ENCODE data around the gene TBC1D1. TPM values are rescaled to one million over a fixed set of nuclear protein-coding genes. Genes with fewer than 3 reads are reported as not detected.

Gene TBC1D1
- total RNA-seq, 1 donor from 2014 or later, result 92.7 TPM

- no peak for TF ChIP-seq CTCF (IDR thresholded peaks at IDR 0.05)
- Mint-ChIP-seq H3K27ac (ENCODE audit: unreplicated experiment) (no peak overlapping the region), H3K4me3 (ENCODE audit: unreplicated experiment) (no peak overlapping the region), H3K27me3 (ENCODE audit: low read depth) (no peaks in the 10 kb centered on the region), H3K9me3 (ENCODE audit: low read depth) (no peaks in the 10 kb centered on the region), H3K4me1 (ENCODE audit: low read depth) (peaks cover 51% of the 10 kb centered on the region), H3K36me3 (ENCODE audit: low read depth) (peaks cover 28% of the 10 kb centered on the region)
- no peak for DNase-seq (ENCODE audit: low spot score)
Measured at GRCh38 chr4:38129460-38130227, 238.8 kb downstream of the TBC1D1 start.

- Mint-ChIP-seq H3K4me3 (ENCODE audit: unreplicated experiment) (no peak overlapping the region), H3K9me3 (ENCODE audit: low read depth) (no peaks in the 10 kb centered on the region), H3K27me3 (ENCODE audit: low read depth) (no peaks in the 10 kb centered on the region), H3K36me3 (ENCODE audit: low read depth) (peaks cover 19% of the 10 kb centered on the region), H3K4me1 (ENCODE audit: low read depth) (peaks cover 51% of the 10 kb centered on the region), H3K27ac (ENCODE audit: unreplicated experiment) (peak overlapping the region; percentile 96)
- DNase-seq (ENCODE audit: low spot score), result no peak
- no peak for TF ChIP-seq CTCF (IDR thresholded peaks at IDR 0.05)
Measured at GRCh38 chr4:38130884-38131283, 240.0 kb downstream of the TBC1D1 start.

- Mint-ChIP-seq H3K27me3 (ENCODE audit: low read depth) (no peaks in the 10 kb centered on the region), H3K4me1 (ENCODE audit: low read depth) (peaks cover 51% of the 10 kb centered on the region), H3K27ac (ENCODE audit: unreplicated experiment) (peak overlapping the region; percentile 96), H3K4me3 (ENCODE audit: unreplicated experiment) (no peak overlapping the region), H3K36me3 (ENCODE audit: low read depth) (peaks cover 21% of the 10 kb centered on the region), H3K9me3 (ENCODE audit: low read depth) (no peaks in the 10 kb centered on the region)
- no peak for DNase-seq (ENCODE audit: low spot score)
- TF ChIP-seq CTCF (IDR thresholded peaks at IDR 0.05), result no peak
Measured at GRCh38 chr4:38131371-38132091, 240.6 kb downstream of the TBC1D1 start.

GRCh38 chr4:38132107-38132673, 241.3 kb downstream of the TBC1D1 start:
- Mint-ChIP-seq H3K27ac (ENCODE audit: unreplicated experiment) (peak overlapping the region; percentile 96), H3K4me3 (ENCODE audit: unreplicated experiment) (peak overlapping the region; percentile 24), H3K4me1 (ENCODE audit: low read depth) (peaks cover 51% of the 10 kb centered on the region), H3K36me3 (ENCODE audit: low read depth) (peaks cover 22% of the 10 kb centered on the region), H3K27me3 (ENCODE audit: low read depth) (no peaks in the 10 kb centered on the region), H3K9me3 (ENCODE audit: low read depth) (no peaks in the 10 kb centered on the region)
- DNase-seq (ENCODE audit: low spot score), result no peak
- TF ChIP-seq CTCF (IDR thresholded peaks at IDR 0.05), result no peak
